Glutamatergic neuron (in vitro differentiated cells): ENCODE results near the gene TMSB4Y. TPM values are rescaled to one million over a fixed set of nuclear protein-coding genes. Genes with fewer than 3 reads are reported as not detected.
A peak's percentile ranks its signal among the peaks of the same experiment; 100 is the strongest.

Experiments
- DNase-seq: peaks from one replicate; pipeline ENCODE4 v3.0.0; 2022
- H3K27ac Mint-ChIP-seq: one replicate; pipeline ENCODE4 v1.8.0; 2020; ENCODE audit warnings: mild to moderate bottlenecking, mixed read lengths, inconsistent platforms; ENCODE audit not compliant: unreplicated experiment
- H3K27me3 Mint-ChIP-seq: one replicate; pipeline ENCODE4 v1.8.0; 2020; ENCODE audit warnings: mild to moderate bottlenecking, moderate library complexity, mixed read lengths, inconsistent platforms; ENCODE audit not compliant: unreplicated experiment
- H3K36me3 Mint-ChIP-seq: one replicate; pipeline ENCODE4 v1.8.0; 2020; ENCODE audit warnings: mild to moderate bottlenecking, mixed read lengths, inconsistent platforms; ENCODE audit not compliant: unreplicated experiment
- H3K4me1 Mint-ChIP-seq: one replicate; pipeline ENCODE4 v1.8.0; 2020; ENCODE audit warnings: mild to moderate bottlenecking, low read depth, mixed read lengths, inconsistent platforms; ENCODE audit not compliant: unreplicated experiment
- H3K4me3 Mint-ChIP-seq: one replicate; pipeline ENCODE4 v1.8.0; 2020; ENCODE audit warnings: mild to moderate bottlenecking, mixed read lengths, inconsistent platforms; ENCODE audit not compliant: unreplicated experiment
- H3K9me3 Mint-ChIP-seq: one replicate; pipeline ENCODE4 v1.8.0; 2020; ENCODE audit warnings: mild to moderate bottlenecking, moderate library complexity, mixed read lengths, inconsistent platforms; ENCODE audit not compliant: unreplicated experiment
- total RNA-seq: library from RNA; stranded (reverse); fragmentation: NEBNext Ultra II Directional; extraction: Animal tissue kit (Norgen Biotek cat#: 25700); gene quantifications from one replicate; pipeline ENCODE4 v1.2.1, GENCODE V29; 2021; ENCODE audit not compliant: unreplicated experiment
- TF ChIP-seq, protein P1 (sequence below): fragments of 200-600 bp; sonication (generic); IDR thresholded peaks from one replicate; pipeline ENCODE4 v1.5.0; 2021; ENCODE audit not compliant: partially characterized antibody, unreplicated experiment

TMSB4Y gene
- total RNA-seq, 1 donor from 2014 or later: 6.6 TPM

DNA sequence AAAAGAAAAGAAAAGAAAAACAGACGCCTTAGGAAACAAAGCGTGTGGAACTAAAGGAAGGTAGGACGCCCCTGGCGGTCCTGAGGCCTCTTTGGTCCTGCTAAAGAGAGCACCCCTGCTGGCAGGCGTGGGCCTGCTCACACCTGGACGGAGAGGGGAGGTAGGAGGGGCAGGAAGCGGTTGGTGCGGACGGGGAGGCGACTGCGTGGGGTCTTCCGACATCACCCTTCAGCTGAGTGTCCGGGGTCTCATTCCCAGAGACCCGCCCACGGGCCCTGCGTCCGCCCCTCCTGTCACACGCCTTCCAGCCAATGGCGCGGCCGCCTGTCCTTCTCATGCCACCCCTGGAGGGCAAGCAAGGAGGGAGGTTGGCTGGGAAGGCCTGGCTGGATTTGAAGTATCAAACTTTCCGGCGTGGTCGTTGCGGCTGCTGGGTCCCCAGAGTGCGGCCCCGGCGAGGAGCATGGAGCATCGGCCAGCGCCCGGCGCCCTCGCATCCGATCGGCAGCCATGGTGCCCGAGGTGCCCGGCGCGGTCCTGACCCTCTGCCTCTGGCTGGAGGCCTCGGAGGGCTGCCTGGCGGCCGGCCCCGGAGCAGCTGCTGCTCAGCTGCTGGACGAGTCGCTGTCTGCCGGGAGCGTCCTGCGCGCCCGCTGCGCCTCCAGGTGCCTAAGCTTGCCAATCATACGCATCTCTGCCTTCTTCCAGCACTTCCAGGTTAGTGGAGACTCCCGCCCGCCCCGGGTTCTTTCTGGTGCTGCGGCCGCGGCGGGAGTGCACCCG is 47.8 kb downstream of the TMSB4Y start:
- H3K27me3 Mint-ChIP-seq: peaks cover 12% of the 10 kb centered on the region
- no peaks in the 10 kb centered on the region for H3K36me3 Mint-ChIP-seq
- no peak overlapping the region for H3K27ac Mint-ChIP-seq
- TF ChIP-seq, protein P1, sequence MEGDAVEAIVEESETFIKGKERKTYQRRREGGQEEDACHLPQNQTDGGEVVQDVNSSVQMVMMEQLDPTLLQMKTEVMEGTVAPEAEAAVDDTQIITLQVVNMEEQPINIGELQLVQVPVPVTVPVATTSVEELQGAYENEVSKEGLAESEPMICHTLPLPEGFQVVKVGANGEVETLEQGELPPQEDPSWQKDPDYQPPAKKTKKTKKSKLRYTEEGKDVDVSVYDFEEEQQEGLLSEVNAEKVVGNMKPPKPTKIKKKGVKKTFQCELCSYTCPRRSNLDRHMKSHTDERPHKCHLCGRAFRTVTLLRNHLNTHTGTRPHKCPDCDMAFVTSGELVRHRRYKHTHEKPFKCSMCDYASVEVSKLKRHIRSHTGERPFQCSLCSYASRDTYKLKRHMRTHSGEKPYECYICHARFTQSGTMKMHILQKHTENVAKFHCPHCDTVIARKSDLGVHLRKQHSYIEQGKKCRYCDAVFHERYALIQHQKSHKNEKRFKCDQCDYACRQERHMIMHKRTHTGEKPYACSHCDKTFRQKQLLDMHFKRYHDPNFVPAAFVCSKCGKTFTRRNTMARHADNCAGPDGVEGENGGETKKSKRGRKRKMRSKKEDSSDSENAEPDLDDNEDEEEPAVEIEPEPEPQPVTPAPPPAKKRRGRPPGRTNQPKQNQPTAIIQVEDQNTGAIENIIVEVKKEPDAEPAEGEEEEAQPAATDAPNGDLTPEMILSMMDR: no peak
- H3K9me3 Mint-ChIP-seq: peaks cover 1% of the 10 kb centered on the region
- peak overlapping the region; percentile 82 for H3K4me3 Mint-ChIP-seq
- peaks cover 4% of the 10 kb centered on the region for H3K4me1 Mint-ChIP-seq
- DNase-seq: peak; percentile 50

DNA sequence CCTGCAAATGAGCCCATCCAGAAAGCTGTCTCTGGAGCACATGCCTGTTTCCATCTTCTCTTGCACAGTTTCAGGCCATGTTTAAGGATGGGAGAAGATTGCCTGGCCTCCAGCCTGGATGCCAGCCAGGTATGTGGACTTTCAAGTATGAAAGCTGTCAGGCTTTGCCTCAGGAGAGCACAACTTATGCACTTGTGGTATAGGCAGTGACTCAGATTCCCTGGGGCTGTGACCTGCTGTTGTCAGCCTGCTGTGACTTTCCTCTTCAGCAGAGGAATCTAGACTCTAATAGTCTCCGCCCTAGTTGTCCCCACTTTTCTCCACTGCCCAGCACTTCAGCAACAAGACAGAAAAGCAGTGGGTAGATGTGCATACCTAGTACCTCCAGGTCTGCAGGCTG is 51.0 kb downstream of the TMSB4Y start:
- Mint-ChIP-seq H3K4me3 (no peak overlapping the region), H3K27ac (no peak overlapping the region), H3K4me1 (peaks cover 4% of the 10 kb centered on the region), H3K27me3 (peaks cover 12% of the 10 kb centered on the region), H3K9me3 (no peaks in the 10 kb centered on the region), H3K36me3 (no peaks in the 10 kb centered on the region)
- no peak for DNase-seq
- TF ChIP-seq, protein P1: no peak

Other genes starting within 250 kb of the TMSB4Y start
- gene UTY, start 223.9 kb upstream of the TMSB4Y start, total RNA-seq: 28.1 TPM